ENCODE results near the gene SLC35F3.
A peak's percentile ranks its signal among the peaks of the same experiment; 100 is the strongest.

The SLC35F3 gene

GRCh38 chr1:233975486-233975885, 71.0 kb downstream of the SLC35F3 start:
- DNase-seq, result no peak

- no peak for DNase-seq
Observed at GRCh38 chr1:233981042-233981675, 76.7 kb downstream of the SLC35F3 start.

- DNase-seq, result no peak
Observed at GRCh38 chr1:233982827-233983518, 78.5 kb downstream of the SLC35F3 start.

GRCh38 chr1:233983811-233984210, 79.3 kb downstream of the SLC35F3 start:
- no peak for DNase-seq

GRCh38 chr1:233988963-233989696, 84.7 kb downstream of the SLC35F3 start:
- no peak for DNase-seq

GRCh38 chr1:233990486-233990885, 86.0 kb downstream of the SLC35F3 start:
- no peak for DNase-seq

GRCh38 chr1:233993651-233994050, 89.2 kb downstream of the SLC35F3 start:
- DNase-seq, result peak; percentile 7

GRCh38 chr1:233994112-233994511, 89.6 kb downstream of the SLC35F3 start:
- no peak for DNase-seq

- peak; percentile 45 for DNase-seq
Observed at GRCh38 chr1:233998456-233998855, 94.0 kb downstream of the SLC35F3 start.

GRCh38 chr1:233998891-233999290, 94.4 kb downstream of the SLC35F3 start:
- DNase-seq, result peak; percentile 98

GRCh38 chr1:234000557-234001041, 96.1 kb downstream of the SLC35F3 start:
- DNase-seq, result no peak

- no peak for DNase-seq
Observed at GRCh38 chr1:234001817-234002216, 97.3 kb downstream of the SLC35F3 start.

- no peak for DNase-seq
Observed at GRCh38 chr1:234004591-234004990, 100.1 kb downstream of the SLC35F3 start.

GRCh38 chr1:234007684-234008083, 103.2 kb downstream of the SLC35F3 start:
- no peak for DNase-seq

- DNase-seq, result no peak
Observed at GRCh38 chr1:234008591-234008990, 104.1 kb downstream of the SLC35F3 start.

GRCh38 chr1:234009668-234010067, 105.2 kb downstream of the SLC35F3 start:
- no peak for DNase-seq

- DNase-seq, result no peak
Observed at GRCh38 chr1:234014208-234014607, 109.7 kb downstream of the SLC35F3 start.

- DNase-seq, result no peak
Observed at GRCh38 chr1:234018816-234019215, 114.3 kb downstream of the SLC35F3 start.

GRCh38 chr1:234019387-234019786, 114.9 kb downstream of the SLC35F3 start:
- no peak for DNase-seq

GRCh38 chr1:234022302-234022701, 117.8 kb downstream of the SLC35F3 start:
- DNase-seq, result no peak

- DNase-seq, result no peak
Observed at GRCh38 chr1:234039603-234040002, 135.1 kb downstream of the SLC35F3 start.

- DNase-seq, result no peak
Observed at GRCh38 chr1:234040446-234041317, 136.2 kb downstream of the SLC35F3 start.

GRCh38 chr1:234044079-234044478, 139.6 kb downstream of the SLC35F3 start:
- no peak for DNase-seq

Measured in NCI-H2171 treated with DMSO at 0.1 percent for 48 hours (cell line).